Middle frontal gyrus (tissue), 1 donor: Measurements from ENCODE around the gene NUP98.

Experiments used
- DNase-seq: peaks from one replicate; pipeline ENCODE4 v3.0.0-alpha.2; 2015; ENCODE audit warnings: low spot score; ENCODE audit errors: extremely low spot score

NUP98 gene

DNA sequence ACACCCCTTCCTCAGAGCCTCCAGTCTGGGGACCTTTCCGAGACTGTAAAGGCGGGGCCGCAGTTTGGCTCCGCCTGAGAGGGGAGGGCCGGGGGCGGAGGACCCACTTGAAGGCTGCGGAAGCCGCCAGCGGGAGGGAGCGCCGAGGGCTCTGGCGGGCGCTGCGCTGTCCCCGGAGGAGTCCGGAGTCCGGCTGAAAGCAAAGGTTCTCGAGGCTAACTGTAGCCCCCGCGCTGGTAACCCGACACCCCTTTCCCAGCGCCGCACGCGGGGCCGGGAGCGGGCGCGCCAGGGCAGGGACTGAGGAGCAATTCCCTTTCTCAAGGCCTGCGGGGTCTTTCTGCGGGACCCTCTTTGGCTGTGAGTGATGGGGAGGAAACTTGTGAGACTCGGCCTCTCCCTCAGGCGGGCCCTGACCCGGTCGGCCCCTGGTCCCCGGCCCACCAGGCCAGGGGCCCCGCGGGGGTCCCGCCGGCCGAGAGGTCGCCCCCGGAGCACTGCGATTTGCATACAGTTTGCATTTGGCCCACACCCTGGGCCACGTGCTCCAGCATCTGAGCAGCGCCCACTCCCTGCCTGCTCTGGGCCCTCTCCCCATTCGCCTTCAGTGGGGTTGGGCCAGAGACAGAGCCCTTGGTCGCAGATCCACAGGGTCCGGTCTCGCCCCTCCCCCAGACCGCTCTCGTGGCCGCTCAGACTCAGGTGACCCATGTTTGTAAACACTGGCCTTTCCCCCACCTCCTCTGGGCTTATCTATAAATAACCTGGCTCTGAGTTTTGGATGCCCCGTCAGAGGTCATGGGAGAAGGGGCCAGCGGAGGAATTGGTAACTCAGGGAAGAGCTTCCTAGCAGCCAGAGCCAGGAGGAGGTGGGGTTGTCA is 155.0 kb downstream of the NUP98 start:
- no peak for DNase-seq

GRCh38 chr11:3641701-3642070 is 155.7 kb downstream of the NUP98 start, which contains the start of gene ART5:
ART5 (minus strand) TSS chr11:3641992; CDS start chr11:3641862, 130 bp downstream.
- no peak for DNase-seq

DNA sequence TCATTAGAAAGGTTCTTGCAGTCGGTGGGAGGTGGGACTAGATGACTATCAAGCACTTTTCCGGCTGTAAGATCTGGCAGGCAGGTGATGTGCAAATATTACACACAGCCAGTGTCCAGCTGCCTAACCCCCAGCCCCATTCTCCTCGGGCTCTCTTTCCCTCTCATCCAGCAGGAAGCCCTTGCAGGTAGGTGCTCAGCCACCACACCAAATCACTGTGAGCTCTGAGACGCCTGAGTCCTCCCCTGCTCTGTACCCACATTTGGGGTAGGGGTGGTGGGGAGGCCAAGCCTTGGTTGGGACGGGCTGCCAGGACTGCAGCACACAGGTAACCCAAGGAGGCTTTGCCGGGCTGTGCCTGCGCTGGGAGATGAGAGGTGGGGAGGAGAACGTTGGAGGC is 156.2 kb downstream of the NUP98 start:
- DNase-seq = no peak

GRCh38 chr11:3639841-3640240 is 157.5 kb downstream of the NUP98 start:
- no peak for DNase-seq

DNA sequence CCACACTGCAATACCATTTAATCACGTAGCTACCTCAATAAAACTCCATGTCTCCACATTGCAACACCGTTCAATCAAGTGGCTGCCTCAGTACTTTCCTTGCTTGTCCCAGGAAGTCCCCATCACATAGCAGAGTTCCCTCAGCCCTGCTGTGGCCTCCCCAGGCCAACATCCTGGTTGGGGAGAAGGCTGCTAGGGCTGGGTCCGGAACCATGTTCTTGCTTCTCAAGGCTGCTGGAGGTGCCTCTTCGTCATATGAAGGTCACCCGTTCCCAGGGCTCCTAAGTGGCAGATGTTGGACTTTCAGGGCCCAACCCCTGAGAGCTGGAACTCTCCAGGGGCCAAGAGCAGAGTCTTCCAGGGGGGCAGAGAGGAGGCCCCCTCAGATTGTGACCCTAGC is 158.8 kb downstream of the NUP98 start:
- no peak for DNase-seq

GRCh38 chr11:3637201-3637600 is 160.2 kb downstream of the NUP98 start:
- no peak for DNase-seq

- DNase-seq = no peak
Observed at GRCh38 chr11:3635641-3636375, 161.5 kb downstream of the NUP98 start.

DNA sequence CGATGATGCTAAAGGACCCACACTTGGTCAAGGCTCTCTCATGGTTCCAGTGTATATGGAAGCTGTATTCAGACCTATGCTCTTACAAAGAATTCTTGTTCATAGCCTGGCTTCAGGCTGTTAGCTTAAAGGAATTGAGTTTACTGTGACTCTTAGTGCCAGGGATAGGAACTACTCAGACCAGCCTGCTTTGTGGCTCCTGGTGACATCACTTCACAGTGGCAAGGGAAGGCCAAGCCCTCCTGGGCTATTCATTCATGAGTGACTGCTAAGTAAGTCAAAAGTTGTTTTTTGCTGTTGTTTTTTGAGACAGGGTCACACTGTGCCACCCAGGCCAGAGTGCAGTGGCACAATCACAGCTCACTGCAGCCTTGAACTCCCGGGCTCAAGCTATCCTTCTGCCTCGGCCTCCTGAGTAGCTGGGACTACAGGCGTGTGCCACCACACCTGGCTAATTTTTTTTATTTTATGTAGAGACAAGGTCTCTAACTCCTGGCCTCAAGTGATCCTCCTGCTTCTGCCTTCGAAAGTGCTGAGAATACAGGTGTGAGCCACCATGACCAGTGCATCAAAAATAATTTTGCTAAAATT is 165.2 kb downstream of the NUP98 start:
- DNase-seq = no peak

GRCh38 chr11:3631331-3631730 is 166.0 kb downstream of the NUP98 start:
- DNase-seq = no peak

GRCh38 chr11:3627291-3627690 is 170.1 kb downstream of the NUP98 start:
- DNase-seq = no peak

- DNase-seq = no peak
Observed at GRCh38 chr11:3626250-3626960, 170.9 kb downstream of the NUP98 start.
